NCI-H146 treated with DMSO at 0.1 percent for 48 hours (cell line): ENCODE data around the gene GJE1.
A peak's percentile ranks its signal among the peaks of the same experiment; 100 is the strongest.

Experiments used
- DNase-seq: peaks from one replicate; lab custom pipeline; 2025; ENCODE audit not compliant: unreplicated experiment; lab: John Stamatoyannopoulos, UW

Gene GJE1

GRCh38 chr6:142162780-142163179 lies 30.1 kb downstream of the GJE1 start:
- DNase-seq, result peak; percentile 47

- no peak for DNase-seq
Observed at GRCh38 chr6:142165227-142165626, 32.5 kb downstream of the GJE1 start.

- no peak for DNase-seq
Observed at GRCh38 chr6:142167071-142167470, 34.3 kb downstream of the GJE1 start.

- DNase-seq, result no peak
Observed at GRCh38 chr6:142167486-142167885, 34.8 kb downstream of the GJE1 start.

GRCh38 chr6:142171351-142171750 lies 38.6 kb downstream of the GJE1 start:
- no peak for DNase-seq

- no peak for DNase-seq
Observed at GRCh38 chr6:142172758-142173157, 40.0 kb downstream of the GJE1 start.

- no peak for DNase-seq
Observed at GRCh38 chr6:142173980-142174379, 41.3 kb downstream of the GJE1 start.

- DNase-seq, result no peak
Observed at GRCh38 chr6:142174703-142175102, 42.0 kb downstream of the GJE1 start.

- no peak for DNase-seq
Observed at GRCh38 chr6:142178129-142178528, 45.4 kb downstream of the GJE1 start.

GRCh38 chr6:142182004-142182403 lies 49.3 kb downstream of the GJE1 start:
- DNase-seq, result no peak

GRCh38 chr6:142183351-142183750 lies 50.6 kb downstream of the GJE1 start:
- DNase-seq, result no peak

- DNase-seq, result no peak
Observed at GRCh38 chr6:142184307-142184706, 51.6 kb downstream of the GJE1 start.
